ENCODE data around the gene CCR2.

CCR2 gene

GRCh38 chr3:46405301-46406019 is 51.5 kb downstream of the CCR2 start:
- H3K4me3 ChIP-seq (ENCODE audit: low read length) = no peak overlapping the region
- H3K27me3 ChIP-seq (ENCODE audit: insufficient read depth, low read length) = no peaks in the 10 kb centered on the region
- H3K36me3 ChIP-seq (ENCODE audit: insufficient read depth, low read length) = no peaks in the 10 kb centered on the region
- no peak overlapping the region for H2AFZ ChIP-seq (ENCODE audit: low read depth, low read length)
- no peaks in the 10 kb centered on the region for H3K4me1 ChIP-seq (ENCODE audit: insufficient read depth, low read length)
- no peaks in the 10 kb centered on the region for H3K9me3 ChIP-seq (ENCODE audit: low read length)

GRCh38 chr3:46406443-46406787 is 52.5 kb downstream of the CCR2 start:
- H3K36me3 ChIP-seq (ENCODE audit: insufficient read depth, low read length) = no peaks in the 10 kb centered on the region
- no peak overlapping the region for H3K4me3 ChIP-seq (ENCODE audit: low read length)
- H2AFZ ChIP-seq (ENCODE audit: low read depth, low read length) = no peak overlapping the region
- H3K27me3 ChIP-seq (ENCODE audit: insufficient read depth, low read length) = no peaks in the 10 kb centered on the region
- H3K4me1 ChIP-seq (ENCODE audit: insufficient read depth, low read length) = no peaks in the 10 kb centered on the region
- H3K9me3 ChIP-seq (ENCODE audit: low read length) = no peaks in the 10 kb centered on the region

GRCh38 chr3:46406788-46407611 is 53.1 kb downstream of the CCR2 start, which contains the start of the genes CCR5AS and CCRL2:
Gene CCR5AS (minus strand): TSS chr3:46407066.
Gene CCRL2 (plus strand): TSS chr3:46407259. CDS start chr3:46408080, 821 bp downstream.
- Histone ChIP-seq H3K4me3 (ENCODE audit: low read length) (no peak within 1 kb of the TSS), H3K27me3 (ENCODE audit: insufficient read depth, low read length) (no peaks in the 10 kb centered on the region), H3K4me1 (ENCODE audit: insufficient read depth, low read length) (no peaks in the 10 kb centered on the region)

GRCh38 chr3:46407970-46408369 is 54.1 kb downstream of the CCR2 start:
- Histone ChIP-seq H3K9me3 (ENCODE audit: low read length) (no peaks in the 10 kb centered on the region), H3K27me3 (ENCODE audit: insufficient read depth, low read length) (no peaks in the 10 kb centered on the region), H3K4me1 (ENCODE audit: insufficient read depth, low read length) (no peaks in the 10 kb centered on the region), H3K36me3 (ENCODE audit: insufficient read depth, low read length) (no peaks in the 10 kb centered on the region), H3K4me3 (ENCODE audit: low read length) (no peak overlapping the region), H2AFZ (ENCODE audit: low read depth, low read length) (no peak overlapping the region)

More at GRCh38 chr3:46406788-46407611, 53.1 kb downstream of the CCR2 start, which contains the start of the genes CCR5AS and CCRL2:
- no peak within 1 kb of the TSS for H2AFZ ChIP-seq (ENCODE audit: low read depth, low read length)
- no peaks in the 10 kb centered on the region for H3K9me3 ChIP-seq (ENCODE audit: low read length)
- H3K36me3 ChIP-seq (ENCODE audit: insufficient read depth, low read length) = no peaks in the 10 kb centered on the region

GRCh38 chr3:46408853-46409252 is 54.9 kb downstream of the CCR2 start:
- no peaks in the 10 kb centered on the region for H3K36me3 ChIP-seq (ENCODE audit: insufficient read depth, low read length)
- H3K27me3 ChIP-seq (ENCODE audit: insufficient read depth, low read length) = no peaks in the 10 kb centered on the region
- no peaks in the 10 kb centered on the region for H3K4me1 ChIP-seq (ENCODE audit: insufficient read depth, low read length)

GRCh38 chr3:46409739-46410489 is 56.0 kb downstream of the CCR2 start:
- Histone ChIP-seq H3K27me3 (ENCODE audit: insufficient read depth, low read length) (no peaks in the 10 kb centered on the region), H2AFZ (ENCODE audit: low read depth, low read length) (no peak overlapping the region), H3K9me3 (ENCODE audit: low read length) (no peaks in the 10 kb centered on the region), H3K36me3 (ENCODE audit: insufficient read depth, low read length) (no peaks in the 10 kb centered on the region), H3K4me1 (ENCODE audit: insufficient read depth, low read length) (no peaks in the 10 kb centered on the region), H3K4me3 (ENCODE audit: low read length) (no peak overlapping the region)

More at GRCh38 chr3:46408853-46409252, 54.9 kb downstream of the CCR2 start:
- no peak overlapping the region for H2AFZ ChIP-seq (ENCODE audit: low read depth, low read length)
- no peak overlapping the region for H3K4me3 ChIP-seq (ENCODE audit: low read length)
- H3K9me3 ChIP-seq (ENCODE audit: low read length) = no peaks in the 10 kb centered on the region
